SU-DHL-6 (cell line): ENCODE measurements around the gene HELQ.

Source experiments
- H2AFZ ChIP-seq: fragments of 200-600 bp; sonication (generic); 2 replicates; pipeline ENCODE4 v1.6.1; 2014; ENCODE audit warnings: low read depth, mild to moderate bottlenecking, moderate library complexity, mixed read lengths, antibody characterized with exemption, low read length; ENCODE audit not compliant: severe bottlenecking
- H3F3A ChIP-seq: fragments of 200-600 bp; shearing (Covaris generic); 2 replicates; pipeline ENCODE4 v1.6.0; 2016; ENCODE audit warnings: antibody characterized with exemption, mild to moderate bottlenecking; ENCODE audit not compliant: insufficient read depth
- H3K27ac ChIP-seq: fragments of 200-600 bp; sonication (generic); 2 replicates; pipeline ENCODE4 v1.5.1; 2016; ENCODE audit warnings: low read depth, mild to moderate bottlenecking, low read length, moderate library complexity, mixed read lengths
- H3K27me3 ChIP-seq: fragments of 200-600 bp; sonication (generic), shearing (Covaris generic); 2 replicates; pipeline ENCODE4 v1.6.0; 2014; ENCODE audit warnings: mild to moderate bottlenecking, low read length
- H3K36me3 ChIP-seq: fragments of 200-600 bp; sonication (generic); 2 replicates; pipeline ENCODE4 v1.6.1; 2014; ENCODE audit warnings: mild to moderate bottlenecking, low read length, mixed read lengths
- H3K4me2 ChIP-seq: fragments of 300-600, 200-600 bp; shearing (Covaris generic), sonication (generic); 2 replicates; pipeline ENCODE4 v1.6.0; 2014; ENCODE audit warnings: low read length, low read depth, mild to moderate bottlenecking; ENCODE audit not compliant: poor library complexity, severe bottlenecking
- H3K4me3 ChIP-seq: fragments of 200-600 bp; sonication (generic); 2 replicates; pipeline ENCODE4 v1.5.1; 2014; ENCODE audit warnings: antibody characterized with exemption, low read length, mild to moderate bottlenecking, mixed read lengths; ENCODE audit not compliant: insufficient read depth, poor library complexity, severe bottlenecking
- H3K79me2 ChIP-seq: fragments of 200-600 bp; sonication (generic); 2 replicates; pipeline ENCODE4 v1.6.1; 2014; ENCODE audit warnings: mild to moderate bottlenecking, low read length, moderate library complexity; ENCODE audit not compliant: insufficient read depth
- H3K9ac ChIP-seq: fragments of 200-600 bp; sonication (generic); 2 replicates; pipeline ENCODE4 v1.7.0; 2014; ENCODE audit warnings: mild to moderate bottlenecking, low read length
- H3K9me2 ChIP-seq: fragments of 200-600 bp; sonication (generic); replicated peaks from 2 replicates; pipeline ENCODE4 v1.6.1; 2014; ENCODE audit warnings: low read length; ENCODE audit not compliant: insufficient read depth
- H3K9me3 ChIP-seq: fragments of 200-600 bp; sonication (generic); 2 replicates; pipeline ENCODE4 v1.6.1; 2014; ENCODE audit warnings: low read length, mixed read lengths; ENCODE audit not compliant: insufficient read depth
- H4K20me1 ChIP-seq: fragments of 200-600 bp; sonication (generic); 2 replicates; pipeline ENCODE4 v1.6.1; 2014; ENCODE audit warnings: low read depth, mild to moderate bottlenecking, antibody characterized with exemption, low read length, moderate library complexity, mixed read lengths
- CTCF ChIP-seq: fragments of 200-600 bp; sonication (generic); IDR thresholded peaks from one replicate; pipeline ENCODE4 v1.5.1; 2017; ENCODE audit warnings: antibody characterized with exemption, mild to moderate bottlenecking, low read length, moderate library complexity; ENCODE audit not compliant: insufficient read depth, poor library complexity, severe bottlenecking
- EZH2phosphoT487 ChIP-seq: fragments of 200-600 bp; sonication (generic), shearing (Covaris generic); conservative IDR thresholded peaks from 2 replicates; pipeline ENCODE4 v1.6.1; 2018; ENCODE audit warnings: mild to moderate bottlenecking, antibody characterized with exemption, low read length, moderate library complexity, mixed read lengths

HELQ gene

DNA sequence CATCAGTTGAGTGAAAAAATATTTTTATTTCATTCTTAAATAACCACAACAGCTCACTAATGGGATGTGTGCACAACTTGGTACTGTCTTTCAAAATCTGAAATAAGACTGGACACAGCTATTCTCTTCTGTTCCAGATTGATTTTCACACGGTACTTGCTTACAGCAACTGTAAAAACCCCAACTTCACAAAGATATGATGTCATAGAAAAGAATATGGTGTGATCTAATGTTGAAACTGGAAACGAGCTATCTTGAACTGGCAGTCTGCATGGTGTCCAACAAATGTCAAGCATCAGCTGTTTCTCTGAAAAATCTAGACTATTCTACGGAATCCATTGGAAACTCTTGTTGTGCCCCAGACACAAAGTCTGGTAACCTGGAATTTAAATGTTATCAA, 14.7 kb downstream of the HELQ start:
- H3K4me3 ChIP-seq = no peak overlapping the region
- H3K9me3 ChIP-seq = no peaks in the 10 kb centered on the region
- peak overlapping the region; percentile 30 for H3K9ac ChIP-seq
- no peaks in the 10 kb centered on the region for H3K9me2 ChIP-seq
- peaks cover 22% of the 10 kb centered on the region; the same call in 1 of the 2 replicates for H3F3A ChIP-seq
- peak overlapping the region; percentile 73 for H3K4me2 ChIP-seq
- peak overlapping the region; percentile 90 for H3K27ac ChIP-seq
- H3K79me2 ChIP-seq = no peaks in the 10 kb centered on the region
- H3K36me3 ChIP-seq = no peaks in the 10 kb centered on the region; the same call in 1 of the 2 replicates
- H2AFZ ChIP-seq = no peak overlapping the region
- no peak for TF ChIP-seq EZH2phosphoT487
- TF ChIP-seq CTCF = no peak
- no peaks in the 10 kb centered on the region for H3K27me3 ChIP-seq
- no peaks in the 10 kb centered on the region for H4K20me1 ChIP-seq

DNA sequence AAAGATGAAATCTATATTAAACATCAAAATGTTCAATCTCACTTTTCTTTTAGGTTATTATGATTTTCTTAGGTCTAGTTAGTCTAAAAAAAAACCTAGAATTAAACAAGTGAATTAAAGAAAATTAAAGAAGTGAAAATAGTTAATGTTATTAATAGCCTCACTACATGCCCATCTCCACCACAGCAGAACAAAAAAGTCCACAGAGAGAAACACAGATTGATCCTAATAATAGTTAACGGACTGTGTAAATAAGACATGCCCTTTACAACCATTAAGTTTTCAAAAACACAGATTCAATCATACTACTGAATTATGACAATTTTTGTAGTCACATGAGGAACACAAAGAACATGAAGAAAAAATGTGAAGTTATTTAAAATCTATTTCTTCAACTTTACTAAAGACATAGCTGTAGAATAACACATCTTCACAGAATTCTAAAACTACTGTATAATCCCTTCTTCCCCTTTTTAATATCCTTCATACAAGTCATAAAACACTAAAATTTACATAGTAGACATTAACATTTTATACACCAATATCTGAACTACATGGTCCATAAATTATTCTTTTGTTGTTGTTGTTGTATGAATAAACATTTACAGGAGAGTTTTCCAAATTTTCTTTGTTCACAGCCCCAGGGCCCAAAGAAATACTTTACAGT, 15.3 kb downstream of the HELQ start:
- no peaks in the 10 kb centered on the region for H3K79me2 ChIP-seq
- H3K9me3 ChIP-seq = no peaks in the 10 kb centered on the region
- H3K27me3 ChIP-seq = no peaks in the 10 kb centered on the region
- no peak for TF ChIP-seq CTCF
- no peak for TF ChIP-seq EZH2phosphoT487
- H3K4me3 ChIP-seq = no peak overlapping the region
- peak overlapping the region; percentile 73 for H3K4me2 ChIP-seq
- no peak overlapping the region for H2AFZ ChIP-seq
- H3K36me3 ChIP-seq = no peaks in the 10 kb centered on the region; the same call in 1 of the 2 replicates
- H4K20me1 ChIP-seq = no peaks in the 10 kb centered on the region
- peaks cover 22% of the 10 kb centered on the region; the same call in 1 of the 2 replicates for H3F3A ChIP-seq
- no peaks in the 10 kb centered on the region for H3K9me2 ChIP-seq
- peak overlapping the region; percentile 30 for H3K9ac ChIP-seq
- peak overlapping the region; percentile 90 for H3K27ac ChIP-seq

- Histone ChIP-seq H3K9me2 (no peaks in the 10 kb centered on the region), H2AFZ (no peak overlapping the region), H3F3A (peaks cover 24% of the 10 kb centered on the region; the same call in 1 of the 2 replicates), H3K79me2 (no peaks in the 10 kb centered on the region), H3K4me3 (no peak overlapping the region), H4K20me1 (no peaks in the 10 kb centered on the region), H3K4me2 (no peak overlapping the region), H3K27ac (peak overlapping the region; percentile 90), H3K9me3 (no peaks in the 10 kb centered on the region), H3K9ac (no peak overlapping the region), H3K36me3 (no peaks in the 10 kb centered on the region; the same call in 1 of the 2 replicates), H3K27me3 (no peaks in the 10 kb centered on the region)
- TF ChIP-seq EZH2phosphoT487 (no peak), CTCF (no peak)
These were observed 16.9 kb downstream of the HELQ start for GRCh38 chr4:83438719-83439118.
